Mucosa of gallbladder (tissue), 1 donor: Measurements from ENCODE around the gene ZFR2. TPM values are rescaled to one million over a fixed set of nuclear protein-coding genes. Genes with fewer than 3 reads are reported as not detected.
"Not testable (repeated sequence)": the region's sequence is repeated elsewhere in the genome, so short reads cannot be mapped to it uniquely, and the experiment has no call there.

ENCODE experiments used
- DNase-seq: peaks from one replicate; pipeline ENCODE4 v3.0.0-alpha.2; 2020; ENCODE audit warnings: low spot score
- total RNA-seq: library from RNA; stranded (reverse); gene quantifications from one replicate; pipeline ENCODE4 v1.2.1, GENCODE V29; 2021
- donor health status: DM: no; HTN: no; CAD: no.

Gene ZFR2
- total RNA-seq, 1 donor from 2014 or later: 0.55 TPM

DNA sequence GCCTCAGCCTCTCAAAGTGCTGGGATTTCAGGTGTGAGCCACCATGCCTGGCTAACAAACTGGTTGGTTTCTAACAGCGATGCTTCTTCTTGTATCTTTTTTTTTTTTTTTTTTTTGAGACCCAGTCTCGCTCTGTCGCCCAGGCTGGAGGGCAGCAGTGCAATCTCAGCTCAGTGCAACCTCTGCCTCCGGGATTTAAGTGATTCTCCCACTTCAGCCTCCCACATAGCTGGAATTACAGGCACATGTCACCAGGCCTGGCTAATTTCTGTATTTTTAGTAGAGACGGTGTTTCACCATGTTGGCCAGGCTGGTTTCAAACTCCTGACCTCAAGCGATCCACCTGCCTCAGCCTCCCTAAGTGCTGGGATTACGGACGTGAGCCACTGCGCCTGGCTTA, 52.7 kb downstream of the ZFR2 start:
- not testable (repeated sequence) for DNase-seq

DNA sequence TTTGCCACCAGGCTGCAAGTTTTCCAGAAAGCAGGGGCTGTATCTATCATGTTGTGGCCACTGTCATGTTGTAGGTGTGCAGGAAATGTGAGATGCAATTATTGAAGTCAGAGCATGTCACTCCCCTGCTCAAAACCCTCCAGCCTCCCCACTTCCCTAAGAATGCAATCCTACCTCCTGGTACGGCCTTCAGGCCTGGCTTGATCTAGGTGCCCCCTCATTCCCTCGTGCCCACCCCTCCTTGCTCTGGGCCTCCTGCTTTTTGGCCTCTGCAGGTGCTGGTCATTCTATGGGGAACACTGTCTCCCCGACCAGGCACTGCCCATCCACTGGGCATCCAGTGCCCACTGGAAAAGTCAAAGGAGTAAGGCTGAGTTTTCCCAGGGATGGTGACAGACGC, 54.2 kb downstream of the ZFR2 start:
- no peak for DNase-seq

DNA sequence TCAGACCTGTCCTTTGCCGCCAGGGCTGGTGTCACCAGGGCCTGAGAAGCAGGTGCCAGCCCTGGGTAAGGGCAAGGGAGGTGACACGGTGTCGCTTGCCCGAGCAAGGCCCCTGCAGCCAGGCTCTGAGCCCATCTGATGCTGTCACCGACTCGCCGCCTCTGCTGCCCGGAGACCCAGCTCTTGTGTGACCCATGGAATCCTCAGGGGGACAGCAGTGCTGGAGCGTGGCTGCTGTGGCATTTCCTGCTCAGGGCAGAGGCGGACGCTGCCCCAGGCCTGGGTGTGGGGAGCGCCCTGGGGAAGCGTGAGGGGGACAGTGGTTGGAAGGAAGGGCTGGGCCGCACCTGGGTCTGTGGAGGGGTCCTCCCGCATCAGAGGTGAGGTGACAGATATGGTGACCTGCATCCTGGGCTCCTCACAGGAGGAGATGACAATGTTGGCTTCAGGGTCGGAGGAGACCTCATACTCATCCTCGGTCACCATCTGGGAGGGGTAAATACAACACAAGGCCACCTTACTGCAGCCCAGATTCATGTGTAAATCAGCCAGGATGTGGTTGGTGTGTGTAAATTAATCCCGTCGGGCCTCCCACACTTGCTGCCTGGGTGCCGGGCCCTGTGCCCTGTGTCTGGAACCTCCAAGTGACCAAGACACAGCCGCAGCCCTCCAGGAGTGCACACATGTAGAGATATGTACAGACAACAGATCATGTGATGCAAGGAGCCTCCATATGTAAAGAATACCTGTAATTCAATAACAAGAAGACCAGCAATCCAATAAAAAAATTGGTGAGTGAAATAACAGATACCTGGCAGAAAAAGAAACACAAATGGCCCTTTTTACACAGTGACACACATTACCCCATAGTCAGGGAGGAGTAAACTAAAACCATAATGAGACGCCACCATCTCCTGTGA, 55.1 kb downstream of the ZFR2 start:
- DNase-seq: no peak

DNA sequence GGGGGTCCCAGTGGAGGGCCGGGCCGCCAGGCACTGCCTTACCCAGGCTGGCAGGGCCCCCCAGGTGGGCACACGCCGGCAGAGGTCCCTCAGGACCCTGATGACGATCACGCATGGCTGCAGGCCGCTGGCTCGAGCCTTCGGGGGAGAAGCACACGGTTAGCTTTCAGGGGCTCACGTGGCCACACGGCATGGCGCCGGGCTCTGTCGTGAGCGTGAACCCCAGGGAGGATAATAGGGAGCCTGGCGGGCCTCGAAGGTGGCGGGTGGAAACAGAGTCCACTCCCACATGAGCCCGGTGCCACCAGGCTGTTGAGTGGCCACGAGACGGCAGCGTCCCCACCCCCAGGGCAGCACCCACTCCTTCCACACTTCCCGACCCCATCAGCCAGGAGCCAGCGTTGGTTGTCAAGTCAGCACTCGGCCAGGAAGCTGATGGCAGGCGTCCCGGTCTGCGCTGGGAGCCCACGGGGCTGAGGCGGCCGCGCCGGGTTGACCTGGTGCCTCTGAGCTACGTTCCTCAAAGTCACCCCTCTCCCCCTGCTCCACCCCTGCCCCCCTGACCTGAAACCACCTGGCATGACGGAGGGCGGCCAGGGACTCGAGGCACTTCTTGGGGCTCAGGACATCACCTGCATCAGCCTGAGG, 58.0 kb downstream of the ZFR2 start:
- DNase-seq: no peak

DNA sequence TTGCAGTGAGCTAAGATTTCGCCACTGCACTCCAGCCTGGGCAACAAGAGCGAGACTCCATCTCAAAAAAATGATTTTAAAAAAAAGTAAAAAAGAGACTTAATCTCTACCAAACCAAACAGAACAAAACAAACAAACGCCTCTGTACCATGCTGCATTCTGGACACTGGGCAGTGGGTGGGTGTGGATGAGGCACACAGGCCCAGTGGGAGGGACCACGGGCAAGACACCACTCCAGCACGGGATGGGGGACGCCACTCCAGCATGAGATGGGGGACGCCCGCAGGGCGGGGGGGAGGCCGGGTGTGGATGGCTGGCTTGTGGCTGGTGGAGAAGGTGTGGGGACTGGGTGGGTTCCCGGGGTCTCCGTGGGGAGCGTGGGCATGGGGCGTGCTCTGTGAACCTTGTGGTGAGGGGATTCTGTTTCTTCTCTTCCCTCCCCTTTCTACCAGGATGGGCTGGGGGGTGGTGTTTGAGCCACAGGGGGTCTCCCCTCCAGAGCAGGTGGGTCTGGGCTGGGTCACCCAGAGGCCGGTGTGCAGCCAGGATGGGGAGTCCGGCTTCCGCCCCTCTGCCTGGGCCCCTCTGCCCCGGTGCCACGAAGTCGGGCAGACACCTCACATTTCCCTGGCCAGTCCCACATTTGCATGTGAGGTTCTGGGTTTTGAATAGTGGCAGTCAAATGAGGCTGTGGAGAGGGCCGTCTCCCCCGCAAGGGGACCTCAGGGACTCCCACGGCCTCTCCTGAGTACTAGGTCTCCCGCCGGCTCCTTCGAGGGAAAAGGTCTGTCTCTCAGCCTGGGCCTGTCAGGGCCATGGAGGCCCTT, 58.7 kb downstream of the ZFR2 start:
- DNase-seq: no peak

DNA sequence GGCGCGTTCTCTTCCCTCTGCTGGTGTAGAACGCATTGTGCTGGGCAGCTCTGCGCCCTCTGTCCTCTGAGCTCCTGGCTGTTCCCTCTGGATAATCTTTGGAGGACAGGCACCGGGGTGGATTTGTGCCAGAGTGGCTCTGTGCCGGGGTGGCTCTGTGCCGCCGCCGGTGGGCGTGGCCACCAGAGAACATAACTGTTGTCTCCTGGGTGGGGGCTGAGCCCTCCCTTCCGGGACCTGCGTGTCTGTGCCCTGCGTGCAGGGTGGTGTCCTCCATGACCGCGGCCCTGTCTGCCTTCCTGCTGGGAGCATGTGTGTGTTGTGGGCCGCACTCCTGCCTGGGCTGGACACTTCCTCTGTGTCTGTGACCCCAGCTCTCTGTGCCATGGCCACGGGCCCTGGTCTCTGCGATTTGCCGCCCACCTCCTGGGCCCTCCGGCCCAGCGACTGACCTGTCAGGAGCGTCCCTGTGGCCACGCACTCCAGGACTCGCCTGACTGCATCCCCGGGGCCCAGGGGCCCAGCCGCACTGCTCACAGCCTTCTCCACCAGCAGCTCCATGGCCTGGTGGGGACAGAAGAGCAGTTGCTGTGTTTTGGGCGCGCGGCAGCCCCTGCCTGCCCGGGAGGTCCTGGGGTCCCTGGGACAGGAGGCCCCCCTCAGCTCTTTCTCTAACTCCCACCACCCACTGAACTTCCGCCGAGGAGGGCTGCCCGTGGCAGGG, 60.3 kb downstream of the ZFR2 start:
- no peak for DNase-seq

DNA sequence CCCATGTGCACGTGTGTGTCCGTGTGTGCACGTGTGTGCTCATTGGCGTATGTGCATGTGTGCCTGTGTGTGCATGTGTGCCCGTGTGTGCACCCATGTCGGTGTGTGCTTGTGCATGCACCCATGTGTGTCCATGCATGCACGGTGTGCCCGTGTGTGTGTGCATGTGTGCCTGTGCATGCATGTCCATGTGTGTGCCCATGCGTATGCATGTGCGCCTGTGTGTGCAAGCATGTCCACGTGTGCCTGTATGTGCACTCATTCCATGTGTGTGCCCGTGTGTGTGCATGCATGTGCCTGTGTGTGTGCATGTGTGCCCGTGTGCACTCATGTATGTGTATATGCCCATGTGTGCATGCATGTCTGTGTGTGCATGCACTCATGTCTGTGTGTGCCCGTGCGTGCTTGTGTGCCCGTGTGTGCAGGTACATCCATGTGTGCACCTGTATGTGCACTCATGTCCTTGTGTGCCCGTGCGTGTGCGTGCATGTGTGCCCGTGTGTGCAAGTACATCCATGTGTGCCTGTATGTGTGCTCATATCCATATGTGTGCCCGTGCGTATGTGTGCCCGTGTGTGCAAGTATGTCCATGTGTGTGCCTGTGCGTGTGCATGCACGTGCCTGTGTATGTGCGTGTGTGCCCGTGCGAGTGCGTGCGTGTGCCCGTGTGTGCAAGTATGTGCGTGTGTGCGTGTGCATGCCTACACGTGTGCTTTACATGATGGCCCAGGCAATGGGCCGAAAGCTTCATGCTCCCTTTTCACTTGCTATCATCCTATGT, 61.1 kb downstream of the ZFR2 start:
- no peak for DNase-seq

DNA sequence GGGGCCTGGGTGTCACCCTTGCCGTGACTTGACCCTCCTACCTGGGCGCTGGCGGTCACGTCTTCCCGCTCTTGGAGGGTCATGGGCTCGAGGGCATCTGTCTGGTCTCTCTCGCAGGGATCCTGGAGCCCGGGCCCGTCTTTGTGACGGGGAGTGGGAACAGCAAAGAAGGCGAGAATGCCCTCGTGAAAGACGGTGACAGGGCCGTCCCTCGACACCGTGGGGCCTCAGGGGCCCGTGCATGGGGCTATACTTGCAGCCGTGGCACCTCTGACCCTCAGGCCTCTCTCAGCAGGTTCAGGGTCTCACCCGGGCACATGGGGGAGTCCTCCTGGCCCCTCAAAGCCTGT, 61.7 kb downstream of the ZFR2 start:
- DNase-seq: no peak

DNA sequence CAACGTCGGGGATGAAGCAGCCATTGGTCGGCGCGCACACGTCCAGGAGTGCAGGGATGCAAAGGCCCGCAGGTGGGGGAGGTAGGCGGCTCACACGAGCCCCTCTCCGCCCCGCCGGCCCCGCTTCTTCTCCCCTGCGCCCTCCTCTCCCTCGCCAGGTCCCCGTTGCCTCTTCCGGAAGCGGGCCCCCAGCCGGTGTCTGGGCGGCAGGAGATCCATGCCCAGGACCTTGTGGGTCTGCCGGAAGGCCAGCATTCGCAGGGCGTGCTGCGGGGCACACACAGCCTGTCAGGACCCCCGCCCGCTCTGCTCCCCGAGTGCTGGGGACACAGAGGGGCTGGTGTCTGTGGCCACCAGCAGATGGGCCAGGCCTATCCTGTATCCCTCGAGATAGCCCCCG, 63.0 kb downstream of the ZFR2 start:
- no peak for DNase-seq

DNA sequence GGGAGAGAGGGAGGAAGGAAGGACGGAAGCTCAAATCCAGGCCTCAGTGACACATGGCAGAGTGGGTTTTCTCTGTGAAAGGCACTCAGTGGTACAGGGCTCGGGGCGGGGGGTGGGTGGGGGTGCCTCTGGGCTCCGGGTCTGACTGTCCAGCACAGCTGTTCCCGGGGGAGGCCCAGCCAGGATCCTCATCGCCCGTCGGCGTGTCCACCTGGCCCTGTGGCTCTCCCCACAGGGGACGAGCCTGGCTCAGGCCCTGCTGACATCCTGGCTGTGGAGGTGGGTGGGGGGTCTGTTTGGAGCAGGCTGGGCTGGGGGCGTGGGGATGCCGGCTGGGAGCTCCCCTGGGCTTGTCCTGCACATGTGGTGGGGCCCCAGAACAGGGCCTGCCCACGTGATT, 64.4 kb downstream of the ZFR2 start:
- DNase-seq: no peak

DNA sequence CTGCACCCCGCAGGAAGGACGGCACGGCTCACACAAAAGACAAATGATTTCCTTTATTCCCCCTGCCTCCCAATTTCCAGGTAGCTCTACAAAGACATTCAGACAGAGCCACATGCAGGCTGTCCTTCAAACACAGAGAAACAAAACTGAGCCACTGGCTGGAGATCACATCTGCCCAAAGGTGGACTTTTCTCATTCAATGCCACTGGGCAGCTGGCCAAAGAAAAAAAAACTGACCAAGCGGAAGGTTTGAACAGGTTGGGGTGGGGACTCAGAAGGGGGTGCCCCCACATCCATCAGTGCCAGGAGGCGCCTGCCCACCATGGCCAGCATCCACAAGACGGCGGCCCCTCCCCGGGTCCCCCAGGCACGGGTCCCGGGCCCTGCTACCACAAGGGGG, 64.9 kb downstream of the ZFR2 start:
- DNase-seq: no peak

DNA sequence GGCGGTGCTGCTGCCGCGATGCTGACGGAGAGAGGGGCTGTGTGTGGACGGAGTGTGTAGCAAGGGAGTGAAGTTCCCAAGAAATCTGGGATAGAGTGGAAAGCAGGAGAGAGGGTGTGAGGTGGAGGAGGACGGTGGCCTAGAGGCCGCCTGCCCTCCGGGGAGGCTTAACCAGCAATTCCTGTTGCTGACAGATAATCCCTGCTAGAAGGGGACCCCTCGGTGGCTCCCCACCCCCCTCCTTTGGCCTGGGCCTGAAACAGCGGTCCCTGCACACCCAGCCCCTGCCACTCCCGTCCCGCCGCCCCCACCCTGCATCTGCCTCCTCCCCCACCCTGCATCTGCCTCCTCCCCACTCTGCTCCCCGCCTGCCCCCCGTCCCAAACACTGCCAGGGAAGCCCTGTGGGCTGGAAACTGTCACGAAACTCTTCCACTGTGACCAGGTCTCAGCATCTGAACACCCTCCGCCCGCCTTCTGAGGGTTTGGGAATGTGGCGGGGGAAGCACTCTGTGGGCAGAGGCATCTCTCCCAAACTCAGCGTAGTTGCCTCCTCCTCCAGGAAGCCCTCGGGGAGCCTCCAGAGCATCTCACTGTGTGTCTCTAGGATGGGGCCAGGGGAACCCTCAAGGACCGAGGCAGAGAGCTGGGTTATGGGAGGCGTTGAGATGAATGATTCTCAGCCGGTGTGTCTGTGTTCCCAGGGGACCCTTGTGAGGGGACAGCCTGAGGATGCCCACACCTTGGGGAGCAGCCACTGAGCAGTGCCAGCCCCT, 65.5 kb downstream of the ZFR2 start:
- DNase-seq: no peak

DNA sequence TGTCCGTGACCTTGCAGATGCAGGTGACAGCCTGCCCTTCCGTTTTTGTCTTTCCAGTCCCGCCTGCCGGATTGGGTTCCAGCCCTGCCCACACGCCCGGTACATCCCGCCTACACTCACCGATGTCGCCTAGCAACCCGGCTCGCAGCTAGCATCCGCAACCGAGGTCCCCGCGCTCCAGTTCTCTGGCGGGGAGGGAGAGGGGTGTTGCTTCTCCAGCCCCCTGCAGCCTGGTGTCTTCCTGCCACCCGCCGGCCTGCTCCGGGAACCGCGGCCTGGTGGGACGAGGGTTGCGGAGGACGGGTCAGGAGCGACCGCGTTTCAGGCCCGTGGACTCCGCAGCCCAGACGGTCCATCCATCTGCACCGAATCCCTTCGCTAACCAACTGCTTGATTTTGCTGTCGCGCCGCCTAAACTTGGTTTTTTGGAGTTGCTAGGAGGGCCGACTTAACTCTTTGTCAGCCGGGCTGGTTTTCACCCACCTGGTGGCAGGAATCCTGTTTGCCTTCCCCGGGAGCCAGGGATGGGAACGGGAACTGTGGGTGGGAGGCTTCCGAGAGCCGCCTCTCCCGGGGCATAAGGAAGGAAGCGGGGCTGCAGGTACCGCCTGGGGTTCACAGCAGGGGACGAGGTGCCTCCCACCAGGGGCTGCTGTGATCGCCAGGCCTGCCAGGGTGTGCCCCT, 67.3 kb downstream of the ZFR2 start:
- peak; percentile 40 for DNase-seq

DNA sequence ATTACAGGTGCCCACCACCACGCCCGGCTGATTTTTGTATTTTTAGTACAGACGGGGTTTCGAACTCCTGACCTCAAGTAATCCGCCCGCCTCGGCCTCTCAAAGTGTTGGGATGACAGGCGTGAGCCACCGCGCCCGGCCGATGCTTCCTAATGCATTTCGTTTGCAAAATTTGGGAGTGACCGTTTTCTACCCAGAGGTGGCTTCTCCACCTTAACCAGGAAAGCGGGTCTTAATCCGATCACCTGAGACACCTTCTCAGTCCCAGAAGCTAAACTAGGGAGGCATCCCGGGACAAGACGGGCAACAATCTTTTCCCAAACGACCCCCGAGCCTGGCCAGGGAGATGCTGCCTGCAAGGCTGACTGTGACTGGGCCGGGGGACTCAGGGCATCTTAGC, 67.8 kb downstream of the ZFR2 start:
- DNase-seq: no peak

DNA sequence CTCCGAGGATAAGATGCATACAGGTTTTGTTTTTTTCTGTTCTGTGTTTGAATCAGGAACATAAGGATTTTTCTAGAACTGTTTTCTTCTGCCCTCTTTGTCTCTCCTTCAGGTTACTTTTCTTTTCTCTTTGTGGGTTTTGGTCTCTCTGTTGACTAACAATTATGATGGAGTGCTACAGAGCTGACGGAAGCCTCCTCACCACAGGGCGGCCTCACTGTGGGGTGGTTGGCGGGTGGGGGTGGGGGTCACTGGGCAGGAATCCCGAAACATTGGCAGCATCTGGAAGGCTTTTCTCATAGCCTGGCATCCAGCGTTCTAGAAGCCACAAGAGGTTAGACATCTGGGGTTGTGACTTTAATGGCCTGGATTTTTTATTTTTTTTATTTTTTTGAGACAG, 70.7 kb downstream of the ZFR2 start:
- no peak for DNase-seq

DNA sequence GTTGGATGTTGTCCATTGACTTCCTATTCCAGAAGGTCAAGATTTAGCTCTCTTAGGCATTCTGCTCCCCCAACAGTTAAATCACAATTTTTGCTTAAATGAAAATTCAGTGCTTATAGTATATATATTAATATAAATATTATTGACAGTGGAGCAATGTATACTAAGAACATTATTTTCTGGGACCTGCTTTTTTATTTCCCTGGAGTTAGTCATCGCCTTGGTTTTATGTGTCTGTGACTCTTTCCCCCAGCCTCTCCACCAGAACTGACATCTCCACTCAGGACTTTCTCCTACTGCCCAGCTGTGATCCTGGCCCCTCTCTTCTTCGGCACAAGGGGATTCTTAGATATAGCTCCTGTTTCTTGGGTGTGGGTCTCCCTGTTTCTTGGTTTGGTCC, 72.5 kb downstream of the ZFR2 start:
- DNase-seq: no peak

DNA sequence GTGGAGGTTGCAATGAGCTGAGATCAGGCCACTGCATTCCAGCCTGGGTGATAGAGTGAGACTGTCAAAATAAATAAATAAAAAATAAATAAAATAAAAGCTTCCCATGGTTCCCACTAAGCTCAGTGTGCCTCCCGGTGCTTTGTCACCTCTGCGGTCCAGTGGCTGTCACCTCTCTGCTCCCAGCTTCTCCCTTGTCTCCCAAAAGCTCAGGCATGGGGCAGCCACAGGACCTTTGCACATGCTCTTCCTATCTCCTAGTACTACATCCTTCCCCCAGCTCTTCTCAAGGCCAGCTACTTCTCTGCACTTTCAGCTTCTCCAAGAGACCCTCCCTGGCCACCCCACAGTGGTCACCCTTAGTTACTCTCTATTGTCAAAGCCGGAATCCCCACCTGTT, 75.0 kb downstream of the ZFR2 start:
- DNase-seq: no peak

DNA sequence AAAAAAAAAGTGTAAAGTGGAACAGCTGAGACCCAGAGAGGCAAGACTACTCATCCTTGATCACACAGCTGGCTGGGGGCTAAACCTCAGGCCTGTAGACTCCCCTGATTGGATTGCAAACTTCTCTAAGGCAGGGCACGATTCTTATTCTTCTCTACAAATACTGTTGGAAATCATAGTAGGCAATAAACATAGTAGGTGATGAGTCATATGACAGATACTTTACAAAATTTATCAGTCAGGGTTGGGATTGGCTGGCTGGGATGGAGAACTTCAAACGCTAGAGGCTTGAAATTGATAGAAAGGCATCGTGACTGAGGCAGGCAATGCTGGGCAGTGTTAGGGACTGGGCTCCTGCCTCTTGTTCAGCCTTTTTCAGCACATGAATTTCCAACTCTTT, 76.7 kb downstream of the ZFR2 start:
- DNase-seq: no peak

DNA sequence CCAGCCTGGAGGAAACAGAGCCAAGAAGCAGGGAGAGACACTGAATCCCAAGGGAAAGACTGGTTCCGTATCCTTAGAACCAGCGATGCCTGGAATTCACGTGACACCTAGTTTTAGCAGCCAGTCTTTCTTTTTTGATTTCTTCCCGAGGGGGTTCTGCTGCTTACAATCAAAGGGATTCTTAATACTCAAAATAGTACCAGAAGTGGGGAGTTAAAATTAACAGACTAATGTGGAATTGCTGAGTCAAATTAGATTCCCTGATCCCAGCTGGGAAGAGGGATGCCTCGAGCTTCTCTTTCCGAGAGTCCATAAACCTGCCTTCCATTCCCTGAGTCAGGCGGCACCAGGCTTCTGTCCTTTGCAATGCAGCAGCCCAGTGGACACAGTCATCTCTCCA, 77.9 kb downstream of the ZFR2 start:
- no peak for DNase-seq
